ENCODE data around the gene B3GALT2. TPM values are rescaled to one million over a fixed set of nuclear protein-coding genes. Genes with fewer than 3 reads are reported as not detected.

The B3GALT2 gene
- total and polyA plus RNA-seq, 2 of the 4 experiments (the other 2 are of a cell fraction), result 1.8 to 4.5 TPM

- Histone ChIP-seq H2AFZ (replicated peaks; ENCODE audit: low read length, poor library complexity) (no peak overlapping the region), H3K14ac (replicated peaks; ENCODE audit: low read depth, low read length) (no peak overlapping the region), H3K9me3 (ENCODE audit: control insufficient read depth, insufficient read depth, low read length) (no peaks in the 10 kb centered on the region), H3K4me2 (ENCODE audit: low read depth, low read length) (no peak overlapping the region), H3K23ac (ENCODE audit: low read depth, low read length) (no peak overlapping the region), H2BK20ac (ENCODE audit: low read depth, low read length) (no peak overlapping the region), H3K18ac (ENCODE audit: low read depth, low read length) (no peak overlapping the region), H3K56ac (ENCODE audit: extremely low read depth, insufficient read depth, low read length) (no peak overlapping the region), H2BK120ac (ENCODE audit: low read depth, low read length) (no peak overlapping the region), H2AK9ac (replicated peaks; ENCODE audit: low read depth, low read length, poor library complexity) (no peak overlapping the region), H3K9ac (ENCODE audit: low read depth, low read length) (no peak overlapping the region), H3K9me1 (ENCODE audit: insufficient read depth, low read length) (no peaks in the 10 kb centered on the region), H3K4me3 (ENCODE audit: insufficient read depth, low read depth, low read length) (no peak overlapping the region), H4K91ac (ENCODE audit: insufficient read depth, low read depth, low read length) (no peak overlapping the region), H3K4me1 (ENCODE audit: control insufficient read depth, insufficient read depth, low read length) (no peaks in the 10 kb centered on the region), H4K20me1 (ENCODE audit: insufficient read depth, low read length) (peaks cover 9% of the 10 kb centered on the region; the same call in 1 of the 2 replicates), H3K27ac (ENCODE audit: insufficient read depth, low read length) (no peak overlapping the region), H3K79me1 (ENCODE audit: low read depth in 1 of 2, low read length in 2 of 2) (peaks cover 19 to 33% of the 10 kb centered on the region in 2 experiments), H2BK15ac (ENCODE audit: low read depth, low read length) (no peak overlapping the region), H3K27me3 (ENCODE audit: control insufficient read depth, insufficient read depth, low read length) (no peaks in the 10 kb centered on the region), H4K8ac (ENCODE audit: low read depth in 2 of 2, low read length in 2 of 2) (no peak overlapping the region), H3K36me3 (ENCODE audit: control insufficient read depth, insufficient read depth, low read length) (peaks cover 25% of the 10 kb centered on the region), H2AK5ac (ENCODE audit: low read depth, low read length) (no peak overlapping the region), H4K5ac (ENCODE audit: low read depth, low read length) (no peak overlapping the region), H2BK5ac (ENCODE audit: low read depth, low read length, poor library complexity, severe bottlenecking) (no peak overlapping the region), H3K4ac (ENCODE audit: low read depth, low read length) (no peak overlapping the region)
- dilution Hi-C loops (cut with HindIII; ENCODE audit: low sequenced_read_pairs, unreplicated experiment), result no loop called here
- no peak for DNase-seq
- no peak for ATAC-seq (ENCODE audit: low read depth)
- WGBS, 2 experiments (ENCODE audit: extremely low coverage in 2 of 2, insufficient read length in 1 of 2), result 90% methylated on average over 2 of the region's 7 CpGs; no CpG with 5 or more reads in 1 of the 2 experiments
- CTCF ChIA-PET, result no interaction called here
- no TSS peak for BruUV-seq (replicated peaks)
- POLR2A ChIA-PET (ENCODE audit: unreplicated experiment), result no interaction called here
- TF ChIP-seq, protein P1, sequence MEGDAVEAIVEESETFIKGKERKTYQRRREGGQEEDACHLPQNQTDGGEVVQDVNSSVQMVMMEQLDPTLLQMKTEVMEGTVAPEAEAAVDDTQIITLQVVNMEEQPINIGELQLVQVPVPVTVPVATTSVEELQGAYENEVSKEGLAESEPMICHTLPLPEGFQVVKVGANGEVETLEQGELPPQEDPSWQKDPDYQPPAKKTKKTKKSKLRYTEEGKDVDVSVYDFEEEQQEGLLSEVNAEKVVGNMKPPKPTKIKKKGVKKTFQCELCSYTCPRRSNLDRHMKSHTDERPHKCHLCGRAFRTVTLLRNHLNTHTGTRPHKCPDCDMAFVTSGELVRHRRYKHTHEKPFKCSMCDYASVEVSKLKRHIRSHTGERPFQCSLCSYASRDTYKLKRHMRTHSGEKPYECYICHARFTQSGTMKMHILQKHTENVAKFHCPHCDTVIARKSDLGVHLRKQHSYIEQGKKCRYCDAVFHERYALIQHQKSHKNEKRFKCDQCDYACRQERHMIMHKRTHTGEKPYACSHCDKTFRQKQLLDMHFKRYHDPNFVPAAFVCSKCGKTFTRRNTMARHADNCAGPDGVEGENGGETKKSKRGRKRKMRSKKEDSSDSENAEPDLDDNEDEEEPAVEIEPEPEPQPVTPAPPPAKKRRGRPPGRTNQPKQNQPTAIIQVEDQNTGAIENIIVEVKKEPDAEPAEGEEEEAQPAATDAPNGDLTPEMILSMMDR (conservative IDR thresholded peaks at IDR 0.05; ENCODE audit: low read depth, low read length), result no peak
- no peak for TF ChIP-seq NFE2L2 (IDR thresholded peaks at IDR 0.05; ENCODE audit: low read depth, low read length)
- no peak for TF ChIP-seq BHLHE40 (IDR thresholded peaks at IDR 0.05; ENCODE audit: low read depth, low read length)
- TF ChIP-seq CHD1 (IDR thresholded peaks at IDR 0.05; ENCODE audit: low read depth, low read length), result no peak
- TF ChIP-seq, protein P2, sequence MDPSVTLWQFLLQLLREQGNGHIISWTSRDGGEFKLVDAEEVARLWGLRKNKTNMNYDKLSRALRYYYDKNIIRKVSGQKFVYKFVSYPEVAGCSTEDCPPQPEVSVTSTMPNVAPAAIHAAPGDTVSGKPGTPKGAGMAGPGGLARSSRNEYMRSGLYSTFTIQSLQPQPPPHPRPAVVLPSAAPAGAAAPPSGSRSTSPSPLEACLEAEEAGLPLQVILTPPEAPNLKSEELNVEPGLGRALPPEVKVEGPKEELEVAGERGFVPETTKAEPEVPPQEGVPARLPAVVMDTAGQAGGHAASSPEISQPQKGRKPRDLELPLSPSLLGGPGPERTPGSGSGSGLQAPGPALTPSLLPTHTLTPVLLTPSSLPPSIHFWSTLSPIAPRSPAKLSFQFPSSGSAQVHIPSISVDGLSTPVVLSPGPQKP (IDR thresholded peaks at IDR 0.05; ENCODE audit: borderline replicate concordance, low read depth, low read length), result no peak
- TF ChIP-seq FOS (IDR thresholded peaks at IDR 0.05; ENCODE audit: low read depth, low read length), result no peak
- no peak for TF ChIP-seq USF2 (IDR thresholded peaks at IDR 0.05; ENCODE audit: low read depth, low read length)
- TF ChIP-seq CEBPB (IDR thresholded peaks at IDR 0.05; ENCODE audit: low read depth, low read length), result no peak
- TF ChIP-seq MXI1 (IDR thresholded peaks at IDR 0.05; ENCODE audit: borderline replicate concordance, low read depth, low read length), result no peak
- no peak for TF ChIP-seq RFX5 (IDR thresholded peaks at IDR 0.05; ENCODE audit: low read depth, low read length)
- no peak for TF ChIP-seq MAZ (IDR thresholded peaks at IDR 0.05; ENCODE audit: borderline replicate concordance, low read depth, low read length)
- TF ChIP-seq POLR2A (IDR thresholded peaks at IDR 0.05; ENCODE audit: low read depth, low read length), result no peak
- no peak for TF ChIP-seq RAD21 (IDR thresholded peaks at IDR 0.05; ENCODE audit: low read length)
- TF ChIP-seq RCOR1 (IDR thresholded peaks at IDR 0.05; ENCODE audit: insufficient replicate concordance, low read length), result no peak
- TF ChIP-seq MAFK (IDR thresholded peaks at IDR 0.05; ENCODE audit: low read depth, low read length), result no peak
- TF ChIP-seq SMC3 (IDR thresholded peaks at IDR 0.05; ENCODE audit: low read depth, low read length), result no peak
- in situ Hi-C loops (cut with MboI; ENCODE audit: low sequenced_read_pairs), result no loop called here
- intact Hi-C loops (cut with micrococcal nuclease), result no loop called here
Measured at GRCh38 chr1:193140254-193140653, 46.2 kb downstream of the B3GALT2 start.
